Small intestine (tissue), 7 donors: ENCODE measurements around the gene CRISPLD2. TPM values are rescaled to one million over a fixed set of nuclear protein-coding genes. Genes with fewer than 3 reads are reported as not detected.

ENCODE experiments used
- DNase-seq, 2 donors: peaks; one replicate each; pipeline versions ENCODE4 v3.0.0 to v3.0.0-alpha.2; 2013
- FAIRE-seq: peaks from 2 replicates; lab custom pipeline; 2012; peaks lifted over from hg19 to GRCh38; lab: Jason Lieb, UNC
- H3K27ac ChIP-seq, 3 donors: one replicate each; pipeline ENCODE4 v1.5.1; 2013; ENCODE audit warnings: low read length in 2 of 3, mild to moderate bottlenecking in 2 of 3, control low read depth in 1 of 3, inconsistent platforms in 1 of 3, low read depth in 1 of 3, moderate library complexity in 1 of 3
- H3K27me3 ChIP-seq, 3 donors: one replicate each; pipeline ENCODE4 v1.6.1; 2013; ENCODE audit warnings: low read length in 3 of 3, inconsistent platforms in 1 of 3; ENCODE audit not compliant: control insufficient read depth in 3 of 3, insufficient read depth in 3 of 3
- H3K36me3 ChIP-seq, 3 donors: one replicate each; pipeline ENCODE4 v1.6.1; 2013; ENCODE audit warnings: low read length in 3 of 3, inconsistent platforms in 1 of 3, low read depth in 1 of 3, mild to moderate bottlenecking in 1 of 3, moderate library complexity in 1 of 3; ENCODE audit not compliant: control insufficient read depth in 3 of 3, insufficient read depth in 2 of 3
- H3K4me1 ChIP-seq, 3 donors: one replicate each; pipeline ENCODE4 v1.6.1; 2013; ENCODE audit warnings: low read length in 2 of 3, inconsistent platforms in 1 of 3, low read depth in 1 of 3, mild to moderate bottlenecking in 1 of 3, moderate library complexity in 1 of 3; ENCODE audit not compliant: control insufficient read depth in 3 of 3, insufficient read depth in 2 of 3
- H3K4me3 ChIP-seq, 3 donors: one replicate each; pipeline ENCODE4 v1.5.1; 2013; ENCODE audit warnings: low read length in 3 of 3, control low read depth in 1 of 3, inconsistent platforms in 1 of 3, low read depth in 1 of 3, mild to moderate bottlenecking in 1 of 3, moderate library complexity in 1 of 3
- H3K9me3 ChIP-seq, 2 donors: one replicate each; pipeline ENCODE4 v1.6.1; 2013; ENCODE audit warnings: low read depth in 1 of 2, low read length in 1 of 2; ENCODE audit not compliant: control insufficient read depth in 2 of 2, insufficient read depth in 1 of 2
- WGBS, 3 donors: extraction: QIAGEN DNeasy Blood & Tissue Kit; methylation state at CpG; one replicate each; pipeline ENCODE4 v1.1.7; 2013; 5-methylcytosine and 5-hydroxymethylcytosine counted together
- polyA plus RNA-seq, 4 donors: library from polyadenylated mRNA; stranded (reverse) in 3 of 4; unstranded in 1 of 4; fragments of 200-250 nt in 3 of 4; fragments of 120-200 nt in 1 of 4; gene quantifications; one replicate each; pipeline versions ENCODE4 v1.2.1 to v1.2.3, GENCODE V29; 2013
- donor health status: healthy with polysubstance abuse.
- donor health status: control.
- donor health status: control.
- donor health status: Bipolar disorder and iron deficiency.
- donor health status: healthy.

CRISPLD2 gene
- polyA plus RNA-seq, 4 donors, result 0.89 to 31.4 (median 4.9) TPM

GRCh38 chr16:84833542-84834402 is 14.0 kb downstream of the CRISPLD2 start:
- H3K4me1 ChIP-seq, result peaks cover 0 to 8% (median 0%) of the 10 kb centered on the region in 3 donors
- FAIRE-seq, result no peak
- H3K36me3 ChIP-seq, result peaks cover 0 to 8% (median 0%) of the 10 kb centered on the region in 3 donors
- H3K4me3 ChIP-seq, result no peak overlapping the region
- H3K27ac ChIP-seq, result peak overlapping the region; percentile 1 to 92 (median 87)
- H3K9me3 ChIP-seq, result no peaks in the 10 kb centered on the region
- H3K27me3 ChIP-seq, result peaks cover 0 to 29% (median 0%) of the 10 kb centered on the region in 3 donors
- WGBS, 3 donors, result 76 to 82% (median 79%) methylated on average over 34 of the region's 34 CpGs
- no peak for DNase-seq

GRCh38 chr16:84834403-84834772 is 14.6 kb downstream of the CRISPLD2 start:
- H3K4me1 ChIP-seq, result peaks cover 0 to 8% (median 0%) of the 10 kb centered on the region in 3 donors
- no peak for FAIRE-seq
- no peak overlapping the region for H3K4me3 ChIP-seq
- H3K36me3 ChIP-seq, result peaks cover 0 to 13% (median 0%) of the 10 kb centered on the region in 3 donors
- H3K27me3 ChIP-seq, result peaks cover 0 to 28% (median 0%) of the 10 kb centered on the region in 3 donors
- DNase-seq, result no peak
- peak overlapping the region; percentile 1 to 92 (median 35) for H3K27ac ChIP-seq
- no peaks in the 10 kb centered on the region for H3K9me3 ChIP-seq
- WGBS, 3 donors, result 78 to 87% (median 85%) methylated on average over 6 of the region's 6 CpGs

GRCh38 chr16:84836234-84836647 is 16.5 kb downstream of the CRISPLD2 start:
- Histone ChIP-seq H3K27me3 (peaks cover 0 to 33% (median 0%) of the 10 kb centered on the region in 3 donors), H3K4me1 (peaks cover 0 to 8% (median 0%) of the 10 kb centered on the region in 3 donors), H3K27ac (peak overlapping the region in 2 of 3 donors; percentile 34 to 83), H3K4me3 (no peak overlapping the region), H3K9me3 (no peaks in the 10 kb centered on the region), H3K36me3 (peaks cover 0 to 16% (median 0%) of the 10 kb centered on the region in 3 donors)
- 31 to 77% (median 53%) methylated on average over 16 of the region's 16 CpGs for WGBS, 3 donors
- FAIRE-seq, result no peak
- peak in 1 of 2 donors; percentile 41 for DNase-seq

- H3K4me1 ChIP-seq, result peaks cover 0 to 8% (median 0%) of the 10 kb centered on the region in 3 donors
- H3K36me3 ChIP-seq, result peaks cover 0 to 16% (median 0%) of the 10 kb centered on the region in 3 donors
- DNase-seq (no peak), FAIRE-seq (no peak)
- H3K9me3 ChIP-seq, result no peaks in the 10 kb centered on the region
- H3K4me3 ChIP-seq, result no peak overlapping the region
- peak overlapping the region in 2 of 3 donors; percentile 34 to 83 for H3K27ac ChIP-seq
- WGBS, 3 donors, result 83 to 92% (median 91%) methylated on average over 12 of the region's 12 CpGs
- peaks cover 0 to 34% (median 0%) of the 10 kb centered on the region in 3 donors for H3K27me3 ChIP-seq
Observed at GRCh38 chr16:84836967-84837366, 17.2 kb downstream of the CRISPLD2 start.

GRCh38 chr16:84838383-84838948 is 18.7 kb downstream of the CRISPLD2 start:
- Histone ChIP-seq H3K4me3 (no peak overlapping the region), H3K9me3 (no peaks in the 10 kb centered on the region), H3K4me1 (peaks cover 0 to 4% (median 0%) of the 10 kb centered on the region in 3 donors), H3K27me3 (peaks cover 0 to 28% (median 0%) of the 10 kb centered on the region in 3 donors), H3K36me3 (peaks cover 0 to 16% (median 0%) of the 10 kb centered on the region in 3 donors), H3K27ac (peak overlapping the region in 1 of 3 donors; percentile 5)
- 81 to 89% (median 84%) methylated on average over 18 to 19 of the region's 19 CpGs for WGBS, 3 donors
- no peak for DNase-seq
- no peak for FAIRE-seq

- WGBS, 3 donors, result 47 to 56% (median 53%) methylated on average over 7 of the region's 7 CpGs
- Histone ChIP-seq H3K27me3 (peaks cover 0 to 28% (median 0%) of the 10 kb centered on the region in 3 donors), H3K4me3 (no peak overlapping the region), H3K9me3 (no peaks in the 10 kb centered on the region), H3K4me1 (peaks cover 0 to 4% (median 0%) of the 10 kb centered on the region in 3 donors), H3K36me3 (peaks cover 0 to 16% (median 0%) of the 10 kb centered on the region in 3 donors), H3K27ac (peak overlapping the region in 1 of 3 donors; percentile 21)
- DNase-seq, result no peak
- FAIRE-seq, result no peak
Observed at GRCh38 chr16:84839054-84839453, 19.3 kb downstream of the CRISPLD2 start.

- Histone ChIP-seq H3K4me1 (peaks cover 0 to 4% (median 0%) of the 10 kb centered on the region in 3 donors), H3K9me3 (no peaks in the 10 kb centered on the region), H3K27me3 (peaks cover 0 to 26% (median 0%) of the 10 kb centered on the region in 3 donors), H3K36me3 (peaks cover 0 to 20% (median 0%) of the 10 kb centered on the region in 3 donors), H3K4me3 (no peak overlapping the region), H3K27ac (no peak overlapping the region)
- DNase-seq (no peak), FAIRE-seq (no peak)
- 70 to 90% (median 78%) methylated on average over 7 of the region's 7 CpGs for WGBS, 3 donors
Observed at GRCh38 chr16:84839956-84840355, 20.2 kb downstream of the CRISPLD2 start.
